Stimulated activated CD4-positive, alpha-beta T cell treated with anti-CD3 and anti-CD28 coated beads, TNF-alpha, amount 100 ng/mL, for 1 hour (primary cell): Measurements from ENCODE around the gene AGO1.

Experiments
- DNase-seq, 3 donors: peaks; one replicate each; pipeline ENCODE4 v3.0.0-alpha.2; 2020; ENCODE audit warnings: low read depth in 3 of 3, low spot score in 1 of 3

The AGO1 gene

GRCh38 chr1:35882945-35883634 is at the start of gene AGO1:
Gene AGO1 (plus strand): TSS chr1:35883209. CDS start chr1:35883422, 213 bp downstream.
- DNase-seq = peak; percentile 95 to 98 (median 96)

GRCh38 chr1:35833395-35833794 is 49.6 kb upstream of the AGO1 start:
- DNase-seq = no peak

GRCh38 chr1:35834218-35834617 is 48.8 kb upstream of the AGO1 start:
- DNase-seq = no peak

GRCh38 chr1:35835398-35835797 is 47.6 kb upstream of the AGO1 start:
- no peak for DNase-seq

GRCh38 chr1:35836734-35837133 is 46.3 kb upstream of the AGO1 start:
- no peak for DNase-seq

- DNase-seq = no peak
These were observed 44.2 kb upstream of the AGO1 start for GRCh38 chr1:35838693-35839245.

GRCh38 chr1:35844826-35845225 is 38.2 kb upstream of the AGO1 start:
- no peak for DNase-seq

GRCh38 chr1:35845766-35846165 is 37.2 kb upstream of the AGO1 start:
- no peak for DNase-seq

GRCh38 chr1:35847935-35848565 is 35.0 kb upstream of the AGO1 start:
- no peak for DNase-seq

- DNase-seq = no peak
These were observed 33.0 kb upstream of the AGO1 start for GRCh38 chr1:35850051-35850450.

- DNase-seq = no peak
These were observed 32.3 kb upstream of the AGO1 start for GRCh38 chr1:35850716-35851115.

- no peak for DNase-seq
These were observed 31.7 kb upstream of the AGO1 start for GRCh38 chr1:35851132-35851869.

- no peak for DNase-seq
These were observed 30.8 kb upstream of the AGO1 start for GRCh38 chr1:35852241-35852640.

- no peak for DNase-seq
These were observed 27.9 kb upstream of the AGO1 start for GRCh38 chr1:35854989-35855700.

GRCh38 chr1:35856964-35857363 is 26.0 kb upstream of the AGO1 start:
- no peak for DNase-seq

GRCh38 chr1:35857830-35858229 is 25.2 kb upstream of the AGO1 start:
- no peak for DNase-seq

GRCh38 chr1:35860696-35861095 is 22.3 kb upstream of the AGO1 start:
- no peak for DNase-seq

GRCh38 chr1:35863136-35863535 is 19.9 kb upstream of the AGO1 start:
- DNase-seq = no peak

GRCh38 chr1:35863881-35864625 is 19.0 kb upstream of the AGO1 start:
- DNase-seq = no peak

- DNase-seq = no peak
These were observed 18.2 kb upstream of the AGO1 start for GRCh38 chr1:35864813-35865212.

- DNase-seq = no peak
These were observed 16.0 kb upstream of the AGO1 start for GRCh38 chr1:35866991-35867390.
